ENCODE data around the gene TMEM62. TPM values are rescaled to one million over a fixed set of nuclear protein-coding genes. Genes with fewer than 3 reads are reported as not detected.
"Not testable (repeated sequence)": the region's sequence is repeated elsewhere in the genome, so short reads cannot be mapped to it uniquely, and the experiment has no call there.

TMEM62 gene
- total and polyA plus RNA-seq, 9 of the 15 experiments (the other 6 are each of a cell fraction or from before 2014, with no cell fraction given): 4.4 to 16.6 (median 11.1) TPM

GRCh38 chr15:43225950-43226255 lies 92.5 kb downstream of the TMEM62 start:
- H3K36me3 ChIP-seq (ENCODE audit: control insufficient read depth, insufficient read depth, low read length); H3K9me1 ChIP-seq (ENCODE audit: control insufficient read depth, insufficient read depth, low read length); H3K4me2 ChIP-seq (ENCODE audit: insufficient read depth, low read length); H3K9me3 ChIP-seq (replicated peaks; ENCODE audit: control insufficient read depth, insufficient read depth, low read depth, low read length); in situ Hi-C loops (cut with MboI); H3K27me3 ChIP-seq (ENCODE audit: control insufficient read depth in 2 of 2, insufficient read depth in 2 of 2, low read length in 2 of 2); H3K4me3 ChIP-seq; BruUV-seq (replicated peaks); FAIRE-seq; H3K9ac ChIP-seq (ENCODE audit: insufficient read depth in 1 of 2, low read depth in 2 of 2, low read length in 2 of 2); H2AFZ ChIP-seq (ENCODE audit: low read depth, low read length); DNase-seq (ENCODE audit: extremely low read depth in 1 of 4, low spot score in 3 of 4); ATAC-seq; H3K27ac ChIP-seq (ENCODE audit: extremely low read depth, low read depth, low read length); H3K79me2 ChIP-seq (ENCODE audit: control insufficient read depth, insufficient read depth, low read length); H4K20me1 ChIP-seq (replicated peaks; ENCODE audit: control insufficient read depth, insufficient read depth, low read length): not testable (repeated sequence)
- CTCF ChIA-PET (ENCODE audit: low intra/inter-chr PET ratio): interaction anchor here (0.5 to 2.1 kb wide), 5 partner anchors 43 to 521 kb away, joined by 3 to 15 read pairs (median 4); no protein-coding TSS in a partner anchor
- intact Hi-C loops (cut with micrococcal nuclease): loop anchor here (1.0 to 2.0 kb wide), 3 partner anchors 17 to 59 kb away; no protein-coding TSS in a partner anchor
- WGBS (ENCODE audit: insufficient coverage, low coverage, missing lambda C conversion rate): 88% methylated on average over 12 of the region's 12 CpGs
- POLR2A ChIA-PET: interaction anchor here (0.6 to 1.9 kb wide), 10 partner anchors 9 to 504 kb away, joined by 3 to 10 read pairs (median 4); no protein-coding TSS in a partner anchor
- H3K4me1 ChIP-seq (replicated peaks in 1 of 2; ENCODE audit: control insufficient read depth in 2 of 2, insufficient read depth in 2 of 2, low read length in 2 of 2): peaks cover 10 to 28% of the 10 kb centered on the region in 2 experiments; a peak in 4 of 5 replicates

GRCh38 chr15:43226436-43227305 lies 93.3 kb downstream of the TMEM62 start:
- Histone ChIP-seq H3K27me3 (ENCODE audit: control insufficient read depth in 2 of 2, insufficient read depth in 2 of 2, low read length in 2 of 2) (no peaks in the 10 kb centered on the region), H3K36me3 (ENCODE audit: control insufficient read depth, insufficient read depth, low read length) (no peaks in the 10 kb centered on the region), H4K20me1 (replicated peaks; ENCODE audit: control insufficient read depth, insufficient read depth, low read length) (no peaks in the 10 kb centered on the region), H3K9ac (ENCODE audit: insufficient read depth in 1 of 2, low read depth in 2 of 2, low read length in 2 of 2) (no peak overlapping the region), H3K9me1 (ENCODE audit: control insufficient read depth, insufficient read depth, low read length) (no peaks in the 10 kb centered on the region), H3K4me2 (ENCODE audit: insufficient read depth, low read length) (no peak overlapping the region), H3K9me3 (replicated peaks; ENCODE audit: control insufficient read depth, insufficient read depth, low read depth, low read length) (no peaks in the 10 kb centered on the region), H3K27ac (ENCODE audit: extremely low read depth, low read depth, low read length) (no peak overlapping the region), H3K4me1 (replicated peaks in 1 of 2; ENCODE audit: control insufficient read depth in 2 of 2, insufficient read depth in 2 of 2, low read length in 2 of 2) (peaks cover 14 to 25% of the 10 kb centered on the region in 2 experiments; a peak in 4 of 5 replicates), H3K4me3 (no peak overlapping the region), H3K79me2 (ENCODE audit: control insufficient read depth, insufficient read depth, low read length) (no peaks in the 10 kb centered on the region), H2AFZ (ENCODE audit: low read depth, low read length) (no peak overlapping the region)
- in situ Hi-C loops (cut with MboI): no loop called here
- CTCF ChIA-PET (ENCODE audit: low intra/inter-chr PET ratio): interaction anchor here (0.7 to 2.1 kb wide), 2 partner anchors 58 to 504 kb away, joined by 3 to 15 read pairs; no protein-coding TSS in a partner anchor
- no peak for DNase-seq (ENCODE audit: extremely low read depth in 1 of 4, low spot score in 3 of 4)
- POLR2A ChIA-PET: interaction anchor here (1.3 to 1.8 kb wide), 4 partner anchors 8 to 58 kb away, joined by 4 to 9 read pairs (median 6); no protein-coding TSS in a partner anchor
- TF ChIP-seq ZNF764 (CRISPR knock-in tag; IDR thresholded peaks at IDR 0.05; ENCODE audit: low read depth): no peak
- ATAC-seq: no peak
- FAIRE-seq: no peak
- no TSS peak for BruUV-seq (replicated peaks)
- intact Hi-C loops (cut with micrococcal nuclease): no loop called here
- WGBS (ENCODE audit: insufficient coverage, low coverage, missing lambda C conversion rate): 96% methylated on average over 20 of the region's 57 CpGs

Data from K562 (cell line).